NCI-H345 treated with DMSO at 0.1 percent for 48 hours (cell line): ENCODE results near the gene CCDC74B.
"Not testable (repeated sequence)": the region's sequence is repeated elsewhere in the genome, so short reads cannot be mapped to it uniquely, and the experiment has no call there.

Source experiments
- DNase-seq: peaks from one replicate; lab custom pipeline; 2025; ENCODE audit not compliant: unreplicated experiment; lab: John Stamatoyannopoulos, UW

Gene CCDC74B

GRCh38 chr2:130102597-130103363 is 42.1 kb downstream of the CCDC74B start:
- not testable (repeated sequence) for DNase-seq
